Gastrocnemius medialis (tissue), 4 donors: ENCODE measurements around the gene PPP1R7.

ENCODE experiments used
- POLR2A ChIP-seq, 2 donors: fragments of 450-650 bp; IDR thresholded peaks; one replicate each; pipeline ENCODE4 v1.6.1; 2017; ENCODE audit warnings: antibody characterized with exemption in 2 of 2, mild to moderate bottlenecking in 2 of 2, moderate library complexity in 2 of 2
- TF ChIP-seq, protein P1 (sequence below), 5 experiments: fragments of 450-650 bp in 3 of 5; fragments of 200-600 bp in 2 of 5; sonication (generic) in 2 of 5; IDR thresholded peaks in 4 of 5; conservative IDR thresholded peaks in 1 of 5; 1 replicate in 4 of 5; 2 replicates in 1 of 5; pipeline ENCODE4 v1.5.1; 2016 to 2019; ENCODE audit warnings: antibody characterized with exemption in 5 of 5, mild to moderate bottlenecking in 3 of 5, moderate library complexity in 3 of 5

DNA sequence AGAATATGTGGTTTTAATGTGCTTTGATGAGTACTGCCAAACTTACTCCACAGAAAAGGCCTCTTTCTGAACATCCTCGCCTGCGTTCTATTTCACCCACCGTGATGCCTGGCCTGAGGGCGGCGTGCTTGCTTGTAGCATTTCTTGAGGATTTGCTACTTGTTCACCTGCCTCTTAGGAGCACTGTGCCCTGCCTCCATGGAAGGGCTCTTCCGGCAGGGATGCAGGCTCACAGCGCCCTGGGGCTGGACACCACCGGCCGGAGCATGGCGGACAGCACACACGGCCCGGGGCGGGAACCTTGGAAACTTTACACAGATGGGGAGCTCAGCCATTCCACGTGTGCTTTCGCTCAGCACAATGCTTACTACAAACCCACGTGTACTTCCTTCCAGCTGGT is 75.3 kb downstream of the PPP1R7 start:
- no peak for TF ChIP-seq POLR2A (IDR thresholded peaks at IDR 0.05)
- TF ChIP-seq, protein P1, sequence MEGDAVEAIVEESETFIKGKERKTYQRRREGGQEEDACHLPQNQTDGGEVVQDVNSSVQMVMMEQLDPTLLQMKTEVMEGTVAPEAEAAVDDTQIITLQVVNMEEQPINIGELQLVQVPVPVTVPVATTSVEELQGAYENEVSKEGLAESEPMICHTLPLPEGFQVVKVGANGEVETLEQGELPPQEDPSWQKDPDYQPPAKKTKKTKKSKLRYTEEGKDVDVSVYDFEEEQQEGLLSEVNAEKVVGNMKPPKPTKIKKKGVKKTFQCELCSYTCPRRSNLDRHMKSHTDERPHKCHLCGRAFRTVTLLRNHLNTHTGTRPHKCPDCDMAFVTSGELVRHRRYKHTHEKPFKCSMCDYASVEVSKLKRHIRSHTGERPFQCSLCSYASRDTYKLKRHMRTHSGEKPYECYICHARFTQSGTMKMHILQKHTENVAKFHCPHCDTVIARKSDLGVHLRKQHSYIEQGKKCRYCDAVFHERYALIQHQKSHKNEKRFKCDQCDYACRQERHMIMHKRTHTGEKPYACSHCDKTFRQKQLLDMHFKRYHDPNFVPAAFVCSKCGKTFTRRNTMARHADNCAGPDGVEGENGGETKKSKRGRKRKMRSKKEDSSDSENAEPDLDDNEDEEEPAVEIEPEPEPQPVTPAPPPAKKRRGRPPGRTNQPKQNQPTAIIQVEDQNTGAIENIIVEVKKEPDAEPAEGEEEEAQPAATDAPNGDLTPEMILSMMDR (IDR thresholded peaks at IDR 0.05 in 4 of 5, conservative IDR thresholded peaks at IDR 0.05 in 1 of 5): no peak
